ENCODE data around the gene AUTS2. TPM values are rescaled to one million over a fixed set of nuclear protein-coding genes. Genes with fewer than 3 reads are reported as not detected.

AUTS2 gene
- polyA plus RNA-seq, 1 donor from 2014 or later, result 97.3 TPM

GRCh38 chr7:70583965-70584883 lies 985.9 kb downstream of the AUTS2 start:
- Histone ChIP-seq H3K27ac (ENCODE audit: low read length) (peak overlapping the region; percentile 79), H3F3A (ENCODE audit: insufficient read depth, low read length, poor library complexity, severe bottlenecking) (peaks cover 12% of the 10 kb centered on the region), H3K79me2 (replicated peaks; ENCODE audit: insufficient read depth, low read length) (peaks cover 12% of the 10 kb centered on the region), H3K27me3 (ENCODE audit: insufficient read depth, low read depth, low read length) (no peaks in the 10 kb centered on the region), H3K36me3 (ENCODE audit: insufficient read depth, low read length) (no peaks in the 10 kb centered on the region), H2AFZ (ENCODE audit: low read depth, low read length) (no peak overlapping the region), H3K4me2 (ENCODE audit: low read length) (peak overlapping the region; percentile 45), H3K9ac (ENCODE audit: low read length) (peak overlapping the region; percentile 61), H4K20me1 (ENCODE audit: insufficient read depth) (no peaks in the 10 kb centered on the region), H3K9me2 (ENCODE audit: insufficient read depth, low read length) (no peaks in the 10 kb centered on the region), H3K9me3 (ENCODE audit: low read length) (no peaks in the 10 kb centered on the region), H3K4me3 (ENCODE audit: low read length) (peak overlapping the region; percentile 41)
- TF ChIP-seq CTCF (IDR thresholded peaks at IDR 0.05; ENCODE audit: poor library complexity, severe bottlenecking), result no peak
- TF ChIP-seq EP300 (conservative IDR thresholded peaks at IDR 0.05; ENCODE audit: poor library complexity, severe bottlenecking), result peak; percentile 12

GRCh38 chr7:70585071-70585470 lies 986.8 kb downstream of the AUTS2 start:
- H3K27me3 ChIP-seq (ENCODE audit: insufficient read depth, low read depth, low read length), result no peaks in the 10 kb centered on the region
- peaks cover 12% of the 10 kb centered on the region for H3K79me2 ChIP-seq (replicated peaks; ENCODE audit: insufficient read depth, low read length)
- peak overlapping the region; percentile 79 for H3K27ac ChIP-seq (ENCODE audit: low read length)
- no peaks in the 10 kb centered on the region for H4K20me1 ChIP-seq (ENCODE audit: insufficient read depth)
- H3K9me2 ChIP-seq (ENCODE audit: insufficient read depth, low read length), result no peaks in the 10 kb centered on the region
- H3K9me3 ChIP-seq (ENCODE audit: low read length), result no peaks in the 10 kb centered on the region
- no peak overlapping the region for H3K4me3 ChIP-seq (ENCODE audit: low read length)
- no peaks in the 10 kb centered on the region for H3K36me3 ChIP-seq (ENCODE audit: insufficient read depth, low read length)
- no peak overlapping the region for H2AFZ ChIP-seq (ENCODE audit: low read depth, low read length)
- H3K4me2 ChIP-seq (ENCODE audit: low read length), result no peak overlapping the region
- peak overlapping the region; percentile 61 for H3K9ac ChIP-seq (ENCODE audit: low read length)
- peaks cover 12% of the 10 kb centered on the region for H3F3A ChIP-seq (ENCODE audit: insufficient read depth, low read length, poor library complexity, severe bottlenecking)
- TF ChIP-seq CTCF (IDR thresholded peaks at IDR 0.05; ENCODE audit: poor library complexity, severe bottlenecking) (peak; percentile 29), POLR2AphosphoS5 (IDR thresholded peaks at IDR 0.05) (no peak), SMC3 (conservative IDR thresholded peaks at IDR 0.05; ENCODE audit: poor library complexity) (peak; percentile 20)

- H3K4me2 ChIP-seq (ENCODE audit: low read length), result no peak overlapping the region
Measured at GRCh38 chr7:70586822-70587221, 988.5 kb downstream of the AUTS2 start.

More at GRCh38 chr7:70586822-70587221, 988.5 kb downstream of the AUTS2 start:
- H3K27ac ChIP-seq (ENCODE audit: low read length), result no peak overlapping the region
- H3K79me2 ChIP-seq (replicated peaks; ENCODE audit: insufficient read depth, low read length), result peaks cover 12% of the 10 kb centered on the region
- H2AFZ ChIP-seq (ENCODE audit: low read depth, low read length), result no peak overlapping the region
- H3K4me3 ChIP-seq (ENCODE audit: low read length), result no peak overlapping the region
- no peaks in the 10 kb centered on the region for H3K9me3 ChIP-seq (ENCODE audit: low read length)
- peaks cover 12% of the 10 kb centered on the region for H3F3A ChIP-seq (ENCODE audit: insufficient read depth, low read length, poor library complexity, severe bottlenecking)
- TF ChIP-seq CTCF (IDR thresholded peaks at IDR 0.05; ENCODE audit: poor library complexity, severe bottlenecking) (no peak), MXI1 (conservative IDR thresholded peaks at IDR 0.05; ENCODE audit: poor library complexity, severe bottlenecking) (no peak), REST (IDR thresholded peaks at IDR 0.05; ENCODE audit: borderline replicate concordance) (no peak), EZH2 (IDR thresholded peaks at IDR 0.05; ENCODE audit: borderline replicate concordance, insufficient read depth, low read length, poor library complexity, severe bottlenecking) (no peak), SMC3 (conservative IDR thresholded peaks at IDR 0.05; ENCODE audit: poor library complexity) (no peak), POLR2AphosphoS5 (IDR thresholded peaks at IDR 0.05) (no peak), TAF1 (IDR thresholded peaks at IDR 0.05; ENCODE audit: low read depth) (no peak), RAD21 (conservative IDR thresholded peaks at IDR 0.05) (no peak), EP300 (conservative IDR thresholded peaks at IDR 0.05; ENCODE audit: poor library complexity, severe bottlenecking) (no peak)
- H3K9me2 ChIP-seq (ENCODE audit: insufficient read depth, low read length), result no peaks in the 10 kb centered on the region
- no peaks in the 10 kb centered on the region for H3K36me3 ChIP-seq (ENCODE audit: insufficient read depth, low read length)
- H4K20me1 ChIP-seq (ENCODE audit: insufficient read depth), result no peaks in the 10 kb centered on the region
- H3K27me3 ChIP-seq (ENCODE audit: insufficient read depth, low read depth, low read length), result no peaks in the 10 kb centered on the region
- H3K9ac ChIP-seq (ENCODE audit: low read length), result no peak overlapping the region
